GM19395 (cell line): ENCODE measurements around the gene HTR1D.
A peak's percentile ranks its signal among the peaks of the same experiment; 100 is the strongest.

Source experiments
- ATAC-seq: cut with Tn5 transposase; IDR thresholded peaks from one replicate; pipeline ENCODE4 v1.9.1; 2021; ENCODE audit warnings: mild to moderate bottlenecking, moderate library complexity; ENCODE audit not compliant: unreplicated experiment

HTR1D gene

GRCh38 chr1:23187637-23188036 is 29.7 kb downstream of the HTR1D start:
- ATAC-seq: no peak

DNA sequence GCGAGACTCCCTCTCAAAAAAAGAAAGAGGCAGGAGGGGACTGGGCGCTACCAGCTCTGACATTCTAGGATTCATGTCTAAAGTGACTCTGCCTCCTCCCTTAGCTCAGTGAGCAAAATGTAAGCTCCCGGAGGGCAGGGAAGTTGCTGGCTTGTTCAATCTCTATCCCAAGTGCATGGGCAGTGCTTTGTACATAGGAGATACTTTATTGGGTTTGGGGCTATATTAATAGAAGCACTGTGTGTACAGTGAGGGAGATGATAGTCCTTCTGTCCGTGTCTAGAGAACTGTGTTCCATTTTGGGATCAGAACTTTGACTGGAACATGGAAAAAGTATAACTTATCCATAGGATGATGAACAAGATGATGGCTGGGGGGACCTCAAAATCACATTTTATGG is 31.9 kb downstream of the HTR1D start:
- no peak for ATAC-seq

- no peak for ATAC-seq
Observed at GRCh38 chr1:23184212-23184934, 32.9 kb downstream of the HTR1D start.

- no peak for ATAC-seq
Observed at GRCh38 chr1:23179862-23180261, 37.4 kb downstream of the HTR1D start.

GRCh38 chr1:23178950-23179349 is 38.4 kb downstream of the HTR1D start:
- no peak for ATAC-seq

- ATAC-seq: no peak
Observed at GRCh38 chr1:23178414-23178813, 38.9 kb downstream of the HTR1D start.

DNA sequence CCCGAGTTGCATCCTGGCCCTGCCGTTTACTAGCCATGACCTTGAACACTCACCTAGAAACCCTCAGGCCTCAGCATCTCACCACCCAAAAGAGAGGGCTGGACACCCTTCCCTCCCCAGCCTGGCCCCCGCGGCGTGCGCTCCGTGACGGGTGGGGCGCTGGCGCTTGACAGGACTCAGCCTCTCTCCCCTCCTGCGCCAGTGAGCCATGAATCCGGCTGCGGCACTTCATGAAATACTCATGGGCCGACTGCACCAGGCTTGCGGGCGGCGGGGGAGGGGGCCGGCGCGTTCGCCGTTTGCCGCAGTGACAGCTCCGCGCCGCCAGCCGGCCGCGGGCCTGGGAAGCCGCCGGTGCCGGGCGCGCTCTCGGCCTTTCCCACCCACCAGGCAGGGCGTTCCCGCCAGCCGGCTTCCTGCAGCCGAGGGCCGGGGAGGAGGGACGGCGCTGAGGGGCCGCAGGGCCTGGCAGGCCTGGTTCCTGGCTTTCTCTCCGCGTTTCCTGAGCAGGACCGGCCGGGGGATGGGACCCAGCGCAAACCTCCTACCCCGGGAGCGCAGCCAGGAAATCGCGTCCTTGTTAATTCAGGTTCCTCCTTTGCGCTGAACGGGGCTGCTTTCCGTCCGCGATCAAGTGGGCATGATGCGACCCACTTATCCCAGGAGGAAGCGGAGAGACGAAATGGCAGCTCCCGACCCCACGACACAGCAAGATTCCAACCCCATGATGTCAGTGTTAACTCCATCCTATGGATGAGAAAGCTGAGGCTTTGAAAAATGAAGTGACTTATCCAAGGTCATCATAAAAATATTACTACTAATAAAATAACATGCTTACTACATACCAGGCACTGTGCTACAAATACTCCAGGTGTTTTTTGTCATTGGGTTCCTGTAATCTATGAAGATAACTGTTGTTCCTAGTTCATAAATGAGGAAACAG is 39.6 kb downstream of the HTR1D start:
- peak; percentile 75 for ATAC-seq

- ATAC-seq: no peak
Observed at GRCh38 chr1:23177031-23177430, 40.3 kb downstream of the HTR1D start.

DNA sequence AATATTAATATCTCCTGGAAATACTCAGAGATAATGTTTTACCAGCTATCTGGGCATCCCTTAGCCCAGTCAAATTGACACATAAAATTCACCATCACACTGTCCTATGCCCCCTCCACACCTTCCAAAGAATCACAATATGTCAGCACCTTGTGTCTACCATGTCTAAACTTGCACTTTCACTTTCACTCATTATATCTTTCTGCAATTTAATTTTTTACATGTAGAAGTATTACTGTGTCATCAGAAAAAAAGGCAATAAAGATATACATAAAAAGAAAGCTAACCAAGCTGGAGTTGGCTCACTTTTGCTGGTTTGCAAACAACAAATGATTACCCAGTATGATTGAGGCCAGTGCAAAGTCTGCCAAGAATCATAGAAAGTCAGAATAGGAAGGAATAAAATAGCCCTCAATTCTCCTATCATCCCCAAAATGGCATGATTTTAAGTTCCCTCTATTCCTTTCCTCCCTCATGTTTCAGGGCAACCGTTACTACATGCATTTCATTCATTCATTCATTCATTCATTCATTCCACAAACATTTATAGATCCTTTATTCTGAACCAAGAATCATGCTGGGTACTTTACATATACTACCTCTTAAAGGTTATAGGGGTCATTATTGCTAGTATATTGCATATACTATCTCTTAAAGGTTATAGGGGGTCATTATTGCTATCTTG is 42.7 kb downstream of the HTR1D start:
- no peak for ATAC-seq

DNA sequence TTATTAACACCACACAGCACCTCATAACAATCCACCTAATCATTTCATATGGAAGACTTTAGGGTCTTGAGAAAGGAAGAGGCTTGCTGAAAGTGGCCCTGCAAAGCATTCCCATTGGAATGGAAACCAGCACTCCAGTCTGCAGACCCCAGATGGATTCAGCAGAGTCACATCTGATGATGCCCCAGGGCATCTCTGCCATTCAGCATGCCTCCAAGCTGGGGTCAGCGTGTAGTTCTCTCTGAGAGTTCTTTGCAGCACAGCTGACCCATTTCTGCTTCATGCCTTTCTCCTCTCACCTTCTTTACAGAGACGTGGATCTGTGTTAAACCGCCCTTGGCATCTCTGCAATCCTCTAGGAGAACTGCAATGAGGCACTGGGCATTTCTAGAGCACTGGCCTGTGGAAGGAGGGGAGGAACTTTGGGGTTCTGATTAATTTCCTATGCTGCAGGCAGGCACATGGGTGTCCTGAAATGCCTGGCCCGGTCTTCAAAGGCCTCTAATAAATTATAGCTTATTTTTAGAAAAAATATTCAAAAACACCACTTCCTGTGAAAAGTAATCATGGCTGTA is 46.0 kb downstream of the HTR1D start:
- no peak for ATAC-seq

GRCh38 chr1:23169727-23170335 is 47.5 kb downstream of the HTR1D start:
- no peak for ATAC-seq

DNA sequence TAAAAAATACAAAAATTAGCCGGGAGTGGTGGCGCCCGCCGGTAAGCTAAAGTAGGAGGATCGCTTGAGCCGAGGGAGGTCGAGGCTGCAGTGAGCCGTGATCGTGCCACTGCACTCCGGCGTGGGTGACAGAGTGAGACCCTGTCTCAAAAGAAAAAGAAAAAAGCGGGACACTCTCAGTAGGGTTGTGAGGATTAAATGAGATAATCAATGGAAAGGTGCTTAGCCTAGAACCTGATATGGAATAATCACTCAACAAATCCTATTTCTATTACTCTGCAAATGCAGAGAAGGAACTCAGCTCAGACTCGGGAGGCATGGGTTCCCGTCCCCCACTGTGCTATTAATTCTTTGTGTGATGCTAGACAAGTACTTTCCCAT is 48.1 kb downstream of the HTR1D start:
- ATAC-seq: no peak

GRCh38 chr1:23168445-23169194 is 48.7 kb downstream of the HTR1D start, which contains the start of gene LUZP1:
Gene LUZP1, minus strand, starts transcription at chr1:23168856.
- ATAC-seq: peak; percentile 66

DNA sequence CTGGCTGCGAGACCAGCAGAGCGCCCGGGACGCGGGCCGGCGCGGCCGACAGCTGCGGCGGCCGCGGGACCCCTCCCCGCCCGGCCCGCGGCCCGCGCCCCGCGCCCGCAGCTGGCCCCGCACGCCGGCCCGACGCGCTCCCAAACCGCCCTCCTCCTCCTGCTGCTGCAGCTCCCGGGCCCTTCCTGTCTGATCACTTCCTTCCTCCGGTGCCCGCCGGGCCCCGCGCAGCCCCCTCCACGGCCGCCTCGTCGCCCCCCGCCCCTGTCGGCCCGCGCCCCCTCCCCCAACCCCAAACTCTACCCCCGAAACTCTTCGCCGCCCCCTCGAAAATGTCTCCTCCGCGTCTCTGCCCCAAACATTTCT is 49.2 kb downstream of the HTR1D start:
- peak; percentile 28 for ATAC-seq

- no peak for ATAC-seq
Observed at GRCh38 chr1:23167353-23168078, 49.8 kb downstream of the HTR1D start.

- ATAC-seq: no peak
Observed at GRCh38 chr1:23166854-23167253, 50.4 kb downstream of the HTR1D start.

DNA sequence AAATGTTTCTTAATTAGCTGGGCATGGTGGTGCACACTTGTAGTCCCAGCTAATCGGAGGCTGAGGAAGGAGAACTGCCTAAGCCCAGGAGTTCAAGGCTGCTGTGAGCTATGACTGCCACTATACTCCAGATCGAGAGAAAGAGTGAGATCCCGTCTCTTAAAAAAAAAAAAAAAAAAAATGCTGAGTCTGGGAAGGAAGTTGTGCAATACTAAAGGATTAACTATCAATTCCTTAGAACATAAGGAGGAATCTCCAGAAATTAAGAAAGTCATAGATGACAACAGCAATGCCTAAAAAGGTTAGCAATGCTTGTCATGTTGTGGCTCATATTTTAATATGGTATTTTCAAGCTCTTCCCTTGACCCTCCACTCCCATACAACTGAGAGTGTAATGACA is 53.9 kb downstream of the HTR1D start:
- ATAC-seq: no peak

DNA sequence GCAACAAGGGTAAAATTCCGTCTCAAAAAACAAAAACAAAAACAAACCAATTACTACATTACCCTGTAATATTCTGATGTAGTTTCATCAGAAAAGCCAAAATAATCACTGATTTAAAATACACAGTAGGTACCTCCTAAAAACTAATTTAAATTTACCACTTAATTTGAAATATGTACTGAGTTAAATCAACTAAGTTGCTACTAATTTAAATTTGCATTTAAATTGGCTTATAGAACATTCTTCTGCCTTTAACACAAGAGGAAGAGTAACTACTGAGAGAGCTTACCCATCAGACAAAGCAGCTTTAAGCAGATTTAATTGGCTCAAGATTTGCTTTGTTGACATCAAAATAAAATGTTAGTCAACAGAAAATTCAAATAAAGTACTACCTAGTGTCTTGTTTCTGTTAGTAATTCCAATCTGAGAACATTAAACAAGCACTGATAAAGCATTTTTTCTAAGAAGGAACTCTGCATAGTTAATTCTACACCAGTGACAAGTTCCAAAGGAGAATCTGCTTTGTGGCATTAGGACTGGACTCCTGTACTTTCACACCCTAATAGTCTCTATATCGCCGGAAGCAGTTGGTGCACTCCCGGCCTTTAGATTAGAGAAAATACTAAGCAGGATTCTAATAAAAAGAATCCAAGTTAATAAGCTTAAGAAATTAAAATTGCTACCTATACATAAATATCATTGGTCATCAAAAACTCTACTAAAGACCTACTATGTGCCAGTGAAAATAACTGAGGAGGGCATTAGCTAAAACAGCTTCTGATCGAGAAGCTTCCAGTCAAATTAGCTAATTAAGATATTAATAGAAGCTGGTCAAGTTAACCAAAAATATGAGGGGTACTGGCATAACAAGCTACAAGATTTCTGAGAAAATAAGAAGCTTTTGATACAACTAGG is 57.1 kb downstream of the HTR1D start:
- ATAC-seq: no peak
